Testis (tissue), 2 donors: Measurements from ENCODE around the gene MLXIP.

Source experiments
- CTCF ChIP-seq, 3 experiments: fragments of 450-650 bp in 2 of 3; fragments of 200-600 bp in 1 of 3; sonication (generic) in 1 of 3; IDR thresholded peaks; one replicate each; pipeline ENCODE4 v1.5.1; 2016 to 2019; ENCODE audit warnings: antibody characterized with exemption in 3 of 3, mild to moderate bottlenecking in 2 of 3, moderate library complexity in 1 of 3
- POLR2A ChIP-seq: fragments of 450-650 bp; IDR thresholded peaks from one replicate; pipeline ENCODE4 v1.6.1; 2017; ENCODE audit warnings: antibody characterized with exemption, mild to moderate bottlenecking, moderate library complexity

- TF ChIP-seq CTCF (IDR thresholded peaks at IDR 0.05) (peak in 2 of 3 experiments; percentile 19 to 50), POLR2A (no peak)
These were observed 112.5 kb downstream of the MLXIP start for GRCh38 chr12:122190842-122191668.
